ENCODE data around the gene RHCE.
"Not testable (repeated sequence)": the region's sequence is repeated elsewhere in the genome, so short reads cannot be mapped to it uniquely, and the experiment has no call there.

RHCE gene

DNA sequence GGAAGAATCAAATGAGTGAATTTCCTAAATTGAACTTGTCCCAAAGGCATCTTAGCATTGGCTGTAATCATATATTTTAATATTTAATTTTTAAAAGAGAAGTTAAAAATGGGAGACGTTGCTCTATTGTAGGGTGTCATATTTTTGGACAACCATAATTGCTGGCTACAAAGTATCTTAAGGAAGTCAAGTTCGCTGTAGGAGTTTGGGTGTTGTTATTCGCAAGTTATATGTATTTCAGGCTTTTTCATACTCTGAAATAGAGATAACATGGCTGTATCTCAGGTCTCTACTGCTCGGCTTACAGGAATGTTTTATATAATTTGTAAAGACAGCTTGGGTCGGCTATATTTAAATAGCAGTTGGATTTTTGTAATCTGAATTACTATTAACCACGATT lies 81.6 kb downstream of the RHCE start:
- DNase-seq = no peak

DNA sequence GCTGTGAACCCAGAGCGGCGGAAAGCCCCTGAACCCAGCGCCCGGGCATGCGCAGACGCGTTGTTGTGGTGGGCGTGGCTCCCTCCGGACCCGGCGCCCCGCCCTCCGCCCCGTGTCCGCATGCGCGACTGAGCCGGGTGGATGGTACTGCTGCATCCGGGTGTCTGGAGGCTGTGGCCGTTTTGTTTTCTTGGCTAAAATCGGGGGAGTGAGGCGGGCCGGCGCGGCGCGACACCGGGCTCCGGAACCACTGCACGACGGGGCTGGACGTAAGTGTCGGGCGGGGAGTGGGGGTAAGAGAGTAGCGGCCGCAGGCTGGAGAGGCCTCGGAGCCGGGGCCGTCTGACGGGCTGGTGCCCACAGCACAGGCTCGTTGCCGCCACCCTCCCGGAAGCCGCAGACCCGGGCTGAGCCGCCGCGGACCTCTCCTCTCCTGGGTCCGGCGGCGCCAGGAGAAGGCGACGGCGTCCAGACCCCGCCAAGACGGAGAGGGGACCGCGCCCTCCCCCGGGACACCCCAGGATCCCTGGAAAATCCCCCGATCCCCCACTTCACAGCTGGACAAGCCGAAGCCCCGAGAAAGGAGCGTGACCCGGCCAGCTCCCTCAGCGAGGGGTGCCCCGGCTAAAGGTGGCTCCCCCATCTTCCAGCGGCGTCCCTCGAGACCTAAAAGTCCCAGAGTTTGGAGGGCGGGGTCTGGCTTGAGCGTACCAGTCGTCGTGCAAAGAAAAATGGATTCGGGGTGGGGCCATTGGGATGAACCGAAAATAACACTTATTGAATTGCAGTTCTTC lies 82.2 kb downstream of the RHCE start, which contains the start of gene TMEM50A:
Gene TMEM50A (plus strand): TSS at position 147 of the 794 bp plus-strand sequence. CDS start 2,153 bp downstream, outside the sequence.
- DNase-seq = peak; percentile 68

- not testable (repeated sequence) for DNase-seq
Observed at GRCh38 chr1:25337483-25338187, 83.0 kb downstream of the RHCE start.

- DNase-seq = not testable (repeated sequence)
Observed at GRCh38 chr1:25336922-25337354, 83.7 kb downstream of the RHCE start.

GRCh38 chr1:25329950-25330349 lies 90.7 kb downstream of the RHCE start:
- DNase-seq = not testable (repeated sequence)

DNA sequence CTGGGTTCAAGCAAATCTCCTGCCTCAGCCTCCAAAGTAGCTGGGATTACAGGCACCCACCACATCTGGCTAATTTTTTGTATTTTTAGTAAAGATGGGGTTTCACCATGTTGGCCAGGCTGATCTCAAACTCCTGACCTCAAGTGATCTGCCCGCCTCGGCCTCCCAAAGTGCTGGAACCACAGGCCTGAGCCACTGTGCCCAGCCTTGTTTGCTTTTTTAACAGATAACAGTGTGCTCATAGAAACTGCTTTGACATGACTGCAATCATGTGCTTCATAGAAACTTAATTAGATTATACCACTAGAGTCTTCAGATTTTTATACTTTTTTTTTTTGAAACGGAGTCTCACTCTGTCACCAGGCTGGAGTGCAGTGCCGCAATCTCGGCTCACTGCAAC lies 91.3 kb downstream of the RHCE start:
- not testable (repeated sequence) for DNase-seq

GRCh38 chr1:25328791-25329185 lies 91.8 kb downstream of the RHCE start:
- not testable (repeated sequence) for DNase-seq

DNA sequence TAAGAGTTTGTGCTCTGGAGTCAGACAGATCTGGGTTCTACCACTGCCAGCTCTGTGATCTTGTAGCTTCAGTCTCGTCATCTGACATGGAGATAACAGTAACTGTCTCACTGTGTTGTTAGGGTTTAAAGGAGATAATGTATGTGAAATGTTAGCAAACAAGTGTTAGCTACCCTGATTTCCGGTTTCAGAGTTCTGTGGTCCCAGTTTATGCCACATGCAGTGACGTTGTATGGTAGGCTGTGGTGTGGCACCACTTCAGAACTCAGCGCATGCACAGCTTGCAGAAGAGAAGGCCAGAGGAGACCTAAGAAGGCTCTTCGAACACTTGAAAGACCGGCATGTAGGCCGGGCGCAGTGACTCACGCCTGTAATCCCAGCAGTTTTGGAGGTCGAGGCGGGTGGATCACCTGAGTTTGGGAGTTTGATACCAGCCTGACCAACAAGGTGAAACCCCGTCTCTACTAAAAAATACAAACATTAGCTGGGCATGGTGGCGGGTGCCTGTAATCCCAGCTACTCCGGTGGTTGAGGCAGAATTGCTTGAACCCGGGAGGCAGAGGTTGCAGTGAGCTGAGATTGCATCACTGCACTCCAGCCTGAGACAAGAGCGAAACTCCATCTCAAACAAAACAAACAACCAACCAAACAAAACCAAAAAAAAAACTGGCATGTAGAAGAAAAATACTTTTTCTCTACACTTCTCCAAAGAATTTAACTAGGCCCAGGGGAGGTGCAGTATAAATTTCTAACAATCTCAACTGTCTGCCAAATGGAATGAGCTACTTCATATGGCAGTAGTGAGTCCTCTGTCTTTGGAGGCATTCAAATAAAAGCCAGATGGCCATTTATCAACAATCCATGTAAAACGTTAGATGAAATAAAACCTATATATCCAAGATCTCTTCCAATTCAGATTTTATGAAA lies 92.5 kb downstream of the RHCE start:
- not testable (repeated sequence) for DNase-seq

GRCh38 chr1:25324407-25324806 lies 96.2 kb downstream of the RHCE start:
- not testable (repeated sequence) for DNase-seq

DNA sequence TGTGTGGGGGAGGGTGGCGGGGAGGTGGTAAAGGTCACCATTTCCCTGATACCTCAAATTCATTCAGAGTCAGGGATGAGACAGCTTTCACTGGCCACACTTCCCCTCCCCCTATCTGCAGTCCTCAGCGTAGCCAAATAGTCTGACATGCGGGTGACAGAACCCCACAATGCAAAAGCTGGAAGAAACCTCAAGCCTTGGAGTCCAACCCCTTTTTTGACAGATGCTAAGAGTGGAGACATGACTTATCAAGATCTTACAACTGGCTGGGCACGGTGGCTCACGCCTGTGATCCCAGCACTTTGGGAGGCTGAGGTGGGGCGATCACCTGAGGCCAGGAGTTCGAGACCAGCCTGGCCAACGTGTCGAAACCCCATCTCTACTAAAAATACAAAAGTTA lies 98.5 kb downstream of the RHCE start:
- DNase-seq = not testable (repeated sequence)

GRCh38 chr1:25320314-25320938 lies 100.2 kb downstream of the RHCE start:
- not testable (repeated sequence) for DNase-seq

DNA sequence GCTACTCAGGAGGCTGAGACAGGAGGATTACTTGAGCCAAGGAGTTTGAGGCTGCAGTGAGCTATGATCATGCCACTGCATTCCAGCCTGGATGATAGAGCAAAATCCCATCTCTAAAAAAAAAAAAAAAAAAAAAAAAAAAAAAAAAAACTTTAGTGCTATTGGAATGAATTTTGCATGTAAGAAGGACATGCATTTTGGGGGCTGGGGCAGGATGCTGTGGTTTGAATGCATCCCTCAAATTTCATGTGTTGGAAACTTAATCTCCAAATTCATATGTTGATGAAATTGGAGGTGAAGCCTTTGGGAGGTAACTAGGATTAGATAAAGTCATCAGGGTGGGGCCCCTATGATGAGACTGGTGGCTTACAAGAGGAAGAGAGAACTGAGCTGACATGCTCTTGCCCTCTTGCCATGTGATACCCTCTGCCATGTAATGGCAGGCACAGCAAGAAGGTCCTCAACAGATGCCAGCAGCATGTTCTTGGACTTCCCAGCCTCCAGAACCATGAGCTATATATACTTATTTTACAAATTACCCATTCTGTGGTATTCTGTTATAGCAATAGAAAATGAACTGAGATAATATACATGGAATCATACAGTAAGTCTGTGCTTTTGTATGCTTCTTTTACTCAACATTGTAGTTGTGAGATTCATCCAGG lies 107.7 kb downstream of the RHCE start:
- DNase-seq = not testable (repeated sequence)

Data from MV-4-11 (cell line).